Fibroblast of villous mesenchyme (primary cell): ENCODE measurements around the gene TPPP3. TPM values are rescaled to one million over a fixed set of nuclear protein-coding genes. Genes with fewer than 3 reads are reported as not detected.

Experiments used
- DNase-seq: peaks from one replicate; pipeline ENCODE4 v3.0.0-alpha.2; 2010; ENCODE audit warnings: low read depth
- H3K4me3 ChIP-seq: 2 replicates; pipeline ENCODE4 v1.5.1; 2011; ENCODE audit warnings: low read depth, mild to moderate bottlenecking, low read length
- CTCF ChIP-seq: IDR thresholded peaks from 2 replicates; pipeline ENCODE4 v1.5.1; 2012; ENCODE audit warnings: low read depth, mild to moderate bottlenecking, low read length; ENCODE audit not compliant: insufficient read depth
- total RNA-seq: library from RNA; depleted of rRNA; stranded (reverse); fragments of >200 nt; gene quantifications from 2 replicates; pipeline ENCODE4 v1.2.3, GENCODE V29; 2012

Gene TPPP3
- total RNA-seq, 1 donor: 0.86 TPM

GRCh38 chr16:67394155-67395104 lies 1.1 kb upstream of the TPPP3 start:
- DNase-seq: no peak
- no peak for TF ChIP-seq CTCF
- H3K4me3 ChIP-seq: no peak overlapping the region

- no peak for TF ChIP-seq CTCF
- DNase-seq: no peak
- H3K4me3 ChIP-seq: peak overlapping the region; percentile 48
Measured at GRCh38 chr16:67393788-67394154, 473 bp upstream of the TPPP3 start.

GRCh38 chr16:67392301-67393059 lies 818 bp downstream of the TPPP3 start:
- peak overlapping the region; percentile 48 for H3K4me3 ChIP-seq
- TF ChIP-seq CTCF: no peak
- DNase-seq: no peak

GRCh38 chr16:67391424-67392300 lies 1.6 kb downstream of the TPPP3 start:
- TF ChIP-seq CTCF: no peak
- no peak overlapping the region for H3K4me3 ChIP-seq
- DNase-seq: no peak

- TF ChIP-seq CTCF: no peak
- DNase-seq: no peak
- H3K4me3 ChIP-seq: no peak overlapping the region
Measured at GRCh38 chr16:67390816-67391423, 2.4 kb downstream of the TPPP3 start.
